GM10266 (cell line): Measurements from ENCODE around the gene SELENOO.

Experiments
- DNase-seq: peaks from one replicate; pipeline ENCODE4 v3.0.0; 2012; ENCODE audit errors: extremely low spot score
- TF ChIP-seq, protein P1 (sequence below): IDR thresholded peaks from 2 replicates; pipeline ENCODE4 v1.5.1; 2012; ENCODE audit warnings: mild to moderate bottlenecking, low read depth; ENCODE audit not compliant: control insufficient read depth, insufficient read depth; ENCODE audit errors: missing control alignments

SELENOO gene, protein sequence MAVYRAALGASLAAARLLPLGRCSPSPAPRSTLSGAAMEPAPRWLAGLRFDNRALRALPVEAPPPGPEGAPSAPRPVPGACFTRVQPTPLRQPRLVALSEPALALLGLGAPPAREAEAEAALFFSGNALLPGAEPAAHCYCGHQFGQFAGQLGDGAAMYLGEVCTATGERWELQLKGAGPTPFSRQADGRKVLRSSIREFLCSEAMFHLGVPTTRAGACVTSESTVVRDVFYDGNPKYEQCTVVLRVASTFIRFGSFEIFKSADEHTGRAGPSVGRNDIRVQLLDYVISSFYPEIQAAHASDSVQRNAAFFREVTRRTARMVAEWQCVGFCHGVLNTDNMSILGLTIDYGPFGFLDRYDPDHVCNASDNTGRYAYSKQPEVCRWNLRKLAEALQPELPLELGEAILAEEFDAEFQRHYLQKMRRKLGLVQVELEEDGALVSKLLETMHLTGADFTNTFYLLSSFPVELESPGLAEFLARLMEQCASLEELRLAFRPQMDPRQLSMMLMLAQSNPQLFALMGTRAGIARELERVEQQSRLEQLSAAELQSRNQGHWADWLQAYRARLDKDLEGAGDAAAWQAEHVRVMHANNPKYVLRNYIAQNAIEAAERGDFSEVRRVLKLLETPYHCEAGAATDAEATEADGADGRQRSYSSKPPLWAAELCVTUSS

DNA sequence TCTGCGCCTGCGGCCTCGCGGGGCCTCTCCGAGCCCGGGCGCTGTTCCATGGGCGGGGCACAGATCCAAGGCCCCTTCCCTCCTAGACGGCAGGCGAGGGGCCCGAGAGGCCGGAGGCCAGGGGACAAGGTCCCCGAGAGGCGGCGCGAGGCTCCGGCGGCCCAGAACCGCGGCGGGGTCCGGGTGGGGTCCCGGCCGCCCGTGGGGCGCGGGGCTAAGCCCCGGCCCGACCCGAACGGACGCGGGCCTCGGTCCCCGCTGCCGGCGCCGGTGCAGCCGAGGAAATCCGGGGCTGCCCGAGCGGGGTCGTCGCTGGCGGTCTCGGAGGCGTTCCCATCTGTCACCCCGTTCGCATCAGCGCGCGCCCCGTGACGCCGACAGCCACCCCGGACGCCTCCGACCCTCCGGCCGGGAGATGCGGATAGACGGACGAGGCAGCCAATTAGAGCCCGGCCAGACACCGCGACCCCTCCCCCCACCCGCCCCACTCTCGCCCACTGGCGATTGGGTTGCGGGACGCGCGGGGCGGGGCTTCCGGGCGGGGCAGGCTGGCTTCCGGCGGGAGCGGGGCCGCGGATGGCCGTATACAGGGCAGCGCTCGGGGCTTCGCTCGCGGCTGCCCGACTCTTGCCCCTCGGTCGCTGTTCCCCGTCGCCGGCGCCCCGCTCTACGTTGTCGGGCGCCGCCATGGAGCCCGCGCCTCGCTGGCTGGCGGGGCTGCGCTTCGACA, at the start of gene SELENOO:
Gene SELENOO (plus strand): TSS at position 551 of the 730 bp plus-strand sequence. CDS start 26 bp downstream, at position 577.
- TF ChIP-seq, protein P1, sequence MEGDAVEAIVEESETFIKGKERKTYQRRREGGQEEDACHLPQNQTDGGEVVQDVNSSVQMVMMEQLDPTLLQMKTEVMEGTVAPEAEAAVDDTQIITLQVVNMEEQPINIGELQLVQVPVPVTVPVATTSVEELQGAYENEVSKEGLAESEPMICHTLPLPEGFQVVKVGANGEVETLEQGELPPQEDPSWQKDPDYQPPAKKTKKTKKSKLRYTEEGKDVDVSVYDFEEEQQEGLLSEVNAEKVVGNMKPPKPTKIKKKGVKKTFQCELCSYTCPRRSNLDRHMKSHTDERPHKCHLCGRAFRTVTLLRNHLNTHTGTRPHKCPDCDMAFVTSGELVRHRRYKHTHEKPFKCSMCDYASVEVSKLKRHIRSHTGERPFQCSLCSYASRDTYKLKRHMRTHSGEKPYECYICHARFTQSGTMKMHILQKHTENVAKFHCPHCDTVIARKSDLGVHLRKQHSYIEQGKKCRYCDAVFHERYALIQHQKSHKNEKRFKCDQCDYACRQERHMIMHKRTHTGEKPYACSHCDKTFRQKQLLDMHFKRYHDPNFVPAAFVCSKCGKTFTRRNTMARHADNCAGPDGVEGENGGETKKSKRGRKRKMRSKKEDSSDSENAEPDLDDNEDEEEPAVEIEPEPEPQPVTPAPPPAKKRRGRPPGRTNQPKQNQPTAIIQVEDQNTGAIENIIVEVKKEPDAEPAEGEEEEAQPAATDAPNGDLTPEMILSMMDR: no peak

DNA sequence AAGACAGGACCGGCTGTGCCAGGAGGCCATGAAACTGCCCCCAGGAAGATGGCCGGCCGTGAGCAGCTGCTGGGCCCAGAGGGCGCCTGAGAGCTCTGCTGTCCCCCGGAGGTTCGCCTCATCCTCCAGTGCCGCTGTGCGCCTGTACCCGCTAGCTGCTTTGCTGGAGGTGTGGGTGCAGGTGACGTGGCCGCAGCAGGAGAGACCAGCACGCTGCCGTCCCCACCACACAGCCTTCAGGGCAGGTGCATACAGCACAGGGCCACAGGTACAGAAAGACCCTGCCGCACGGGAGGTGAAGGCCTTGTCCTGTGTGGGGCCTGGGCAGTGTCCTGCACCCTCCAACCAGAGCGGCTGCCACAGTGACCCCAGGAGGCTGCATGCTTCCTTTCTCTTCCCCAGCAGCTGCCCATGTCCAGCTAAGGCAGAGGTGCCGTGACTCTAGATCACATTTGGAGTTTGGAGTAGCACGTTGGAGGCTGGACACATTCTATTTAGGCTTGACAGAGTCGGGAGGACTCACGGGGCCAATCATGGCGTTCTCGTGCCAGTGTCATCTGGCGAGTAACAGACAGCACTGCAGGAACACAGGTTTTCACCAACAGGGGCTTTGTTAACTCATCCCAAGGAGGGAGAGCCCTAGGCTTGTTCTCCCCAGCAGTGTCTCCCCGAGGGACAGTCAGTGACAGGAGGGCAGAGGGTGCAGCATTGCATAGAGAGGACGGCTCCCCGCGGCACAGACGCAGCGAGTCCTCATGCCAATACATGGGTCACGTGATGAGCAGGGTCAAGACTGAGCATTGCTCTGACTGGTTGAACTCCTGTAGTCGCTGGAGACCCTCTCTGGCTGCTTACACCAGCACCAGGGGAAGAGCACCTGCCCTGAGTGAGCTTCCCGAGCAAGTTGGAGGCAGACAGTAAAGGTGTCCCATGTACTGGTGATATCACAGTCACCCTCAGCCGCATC, 49.0 kb upstream of the SELENOO start:
- TF ChIP-seq, protein P1: no peak
- no peak for DNase-seq

More for the DNA sequence above, at the start of gene SELENOO:
- DNase-seq: peak; percentile 100

DNA sequence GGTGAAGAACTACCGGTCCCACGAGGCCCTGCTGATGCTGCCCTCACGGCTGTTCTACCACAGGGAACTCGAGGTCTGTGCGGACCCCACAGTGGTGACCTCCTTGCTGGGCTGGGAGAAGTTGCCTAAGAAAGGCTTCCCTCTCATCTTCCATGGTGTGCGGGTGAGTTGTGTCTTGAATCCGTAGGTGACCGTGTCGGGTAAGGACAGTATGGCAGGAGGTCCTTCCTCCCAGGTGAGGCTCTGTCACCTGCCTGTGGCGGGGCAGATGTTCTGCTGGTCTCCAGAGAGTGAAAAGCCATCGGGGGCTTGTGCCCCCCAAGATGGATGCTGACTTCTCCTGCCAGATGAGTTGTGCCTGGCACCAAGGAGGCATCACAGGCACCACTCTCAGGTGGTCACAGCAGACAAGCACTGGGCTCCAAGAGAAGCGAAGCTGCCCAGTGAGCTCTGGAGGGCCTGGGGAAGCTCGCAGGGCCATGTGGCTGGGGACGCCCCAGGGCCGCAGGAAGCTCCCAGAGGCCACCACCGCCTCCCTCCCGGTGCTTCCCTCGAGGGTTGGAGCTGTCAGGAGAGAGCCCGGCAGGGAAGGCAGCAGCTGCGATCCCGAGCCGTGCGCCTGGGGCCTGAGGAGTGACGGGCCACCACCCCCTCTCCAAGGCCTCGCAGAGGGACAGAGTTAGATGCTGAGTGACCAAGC, 47.6 kb upstream of the SELENOO start:
- no peak for DNase-seq
- TF ChIP-seq, protein P1: no peak

DNA sequence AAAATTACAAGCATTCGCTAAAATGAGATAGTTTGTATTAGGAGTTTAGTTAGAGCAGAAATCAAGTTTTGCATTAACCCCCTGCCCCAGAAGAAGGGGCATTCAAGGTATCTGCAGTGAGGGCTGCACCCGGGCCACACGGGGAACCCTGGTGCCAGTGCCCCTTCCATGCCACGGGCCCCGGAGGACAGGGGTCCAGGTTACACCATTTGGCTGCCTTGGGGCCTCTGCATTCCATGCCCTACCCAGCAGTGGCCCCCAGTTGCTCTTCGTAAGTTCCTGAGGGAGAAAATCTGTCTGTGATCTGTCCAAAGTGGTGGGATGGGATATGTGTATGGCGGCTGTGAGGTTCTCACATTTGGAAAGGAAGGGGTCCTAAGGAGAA, 47.1 kb upstream of the SELENOO start:
- TF ChIP-seq, protein P1: no peak
- no peak for DNase-seq

DNA sequence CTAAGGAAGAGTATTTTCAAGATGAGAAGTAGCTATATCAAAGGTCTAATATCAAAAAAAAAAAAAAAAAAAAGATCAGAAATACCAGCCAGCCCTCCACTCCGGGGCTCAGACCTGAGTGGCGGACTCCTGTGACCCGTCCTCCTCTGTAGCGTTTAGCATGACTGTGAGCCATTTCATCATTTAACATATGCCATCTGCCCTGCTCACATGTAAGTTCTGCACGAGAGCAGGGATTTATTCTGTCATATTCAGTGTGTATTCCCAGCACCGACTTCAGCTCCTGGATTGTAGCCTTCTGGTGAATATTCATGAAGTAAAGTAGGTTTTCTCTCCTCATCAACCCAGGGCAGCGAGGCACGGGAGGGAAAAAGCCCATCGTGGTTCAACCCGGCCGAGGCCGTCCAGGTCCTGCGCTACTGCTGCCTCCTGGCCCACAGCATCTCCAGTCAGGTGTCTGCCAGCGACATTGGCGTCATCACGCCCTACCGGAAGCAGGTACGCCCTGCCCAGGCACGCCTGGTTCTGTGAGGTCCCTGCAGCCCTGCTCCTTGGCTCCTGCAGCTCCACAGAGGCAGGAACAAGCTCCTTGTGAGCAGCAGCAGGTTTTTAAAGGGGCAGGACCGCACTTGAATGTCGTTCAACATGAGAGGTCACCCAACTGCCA, 43.0 kb upstream of the SELENOO start:
- TF ChIP-seq, protein P1: no peak
- no peak for DNase-seq

DNA sequence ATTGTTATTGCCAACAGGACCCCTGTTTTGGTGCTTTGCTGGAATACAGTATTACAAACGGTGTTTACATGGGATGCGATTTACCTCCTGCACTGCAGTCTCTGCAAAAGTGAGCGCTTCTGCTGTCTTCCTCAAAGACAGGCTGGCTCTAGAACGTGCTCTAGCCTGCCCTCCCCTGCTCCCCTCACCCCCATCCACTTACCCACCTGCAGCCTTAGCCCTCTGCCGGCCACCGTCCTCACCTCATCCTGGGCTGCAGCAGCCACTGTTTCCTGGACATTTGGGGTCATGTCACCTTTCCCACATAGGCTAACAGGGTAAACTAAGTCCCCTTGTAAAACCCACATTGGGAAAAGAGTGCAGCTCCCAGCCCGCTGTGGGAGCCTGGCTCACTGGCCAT, 39.9 kb upstream of the SELENOO start:
- TF ChIP-seq, protein P1: no peak
- no peak for DNase-seq
